Measurements from ENCODE around the gene MPZL3.
"Not testable (repeated sequence)": the region's sequence is repeated elsewhere in the genome, so short reads cannot be mapped to it uniquely, and the experiment has no call there.

The MPZL3 gene

DNA sequence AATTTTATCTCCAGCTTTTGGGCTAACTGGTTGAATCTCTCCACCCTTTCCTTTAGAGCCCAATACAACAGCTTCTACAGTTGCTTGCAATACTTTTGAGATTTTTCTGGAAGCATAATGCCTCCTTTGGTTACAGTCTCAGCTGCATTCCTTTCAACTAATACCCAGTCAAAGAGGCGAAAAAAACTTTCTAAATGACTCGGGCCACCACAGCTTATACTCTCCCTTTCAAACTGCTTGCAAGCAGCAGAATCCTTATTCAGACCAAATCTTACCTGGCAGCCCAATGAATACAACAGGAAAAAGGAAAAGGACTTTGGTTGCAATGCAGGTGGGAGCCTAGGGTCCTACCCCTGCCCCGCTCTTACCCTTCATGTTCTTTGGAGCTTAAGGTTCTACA lies 43.1 kb downstream of the MPZL3 start:
- DNase-seq, result no peak

DNA sequence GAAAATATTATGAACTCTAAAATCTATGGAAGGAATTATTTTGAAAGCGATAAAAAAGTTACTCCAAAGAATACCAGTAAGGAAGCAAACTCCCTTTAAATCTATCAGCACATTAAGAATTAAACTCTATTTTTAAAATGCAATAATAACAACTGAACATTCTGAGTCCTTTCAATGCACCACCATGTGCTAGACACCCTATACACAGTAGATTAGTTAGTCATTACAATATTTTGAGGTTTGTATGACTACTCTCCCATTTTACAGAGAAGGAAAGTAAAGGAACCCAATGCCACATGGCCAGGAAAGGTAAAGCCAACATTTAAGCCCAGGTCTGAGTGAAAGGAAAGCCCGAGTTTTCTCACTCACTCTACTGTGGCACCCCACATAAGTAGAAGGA lies 45.1 kb downstream of the MPZL3 start:
- DNase-seq, result no peak

DNA sequence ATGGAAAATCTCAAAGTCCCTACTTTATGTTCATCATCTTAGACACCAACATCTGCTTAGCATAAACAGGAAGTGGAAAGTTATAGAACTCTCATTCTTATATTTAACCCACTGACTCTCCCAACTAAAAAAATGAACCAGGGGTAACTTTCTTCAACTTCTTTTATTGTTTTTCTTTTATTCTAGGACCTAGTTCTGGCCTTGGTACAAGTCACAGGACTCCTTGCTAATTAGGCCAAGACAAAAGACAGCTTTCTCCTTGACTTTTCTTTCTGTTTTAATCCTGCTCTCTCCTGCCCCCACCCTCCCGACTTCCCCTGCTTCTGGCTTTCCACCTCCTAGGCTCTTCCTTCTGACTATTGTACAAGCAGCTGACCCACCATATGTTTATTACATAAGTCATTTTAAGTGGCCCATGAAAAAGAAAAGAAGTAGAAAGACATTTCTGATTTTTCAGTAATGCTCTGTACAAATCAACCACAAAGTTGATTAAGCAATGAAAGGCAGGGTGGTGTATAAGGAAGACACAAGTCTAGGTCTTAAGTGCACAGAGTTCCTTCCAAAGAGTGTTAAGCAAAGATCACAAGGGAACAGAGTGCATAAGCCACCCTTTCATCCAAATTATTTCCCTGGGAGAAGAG lies 45.7 kb downstream of the MPZL3 start:
- peak; percentile 65 for DNase-seq

DNA sequence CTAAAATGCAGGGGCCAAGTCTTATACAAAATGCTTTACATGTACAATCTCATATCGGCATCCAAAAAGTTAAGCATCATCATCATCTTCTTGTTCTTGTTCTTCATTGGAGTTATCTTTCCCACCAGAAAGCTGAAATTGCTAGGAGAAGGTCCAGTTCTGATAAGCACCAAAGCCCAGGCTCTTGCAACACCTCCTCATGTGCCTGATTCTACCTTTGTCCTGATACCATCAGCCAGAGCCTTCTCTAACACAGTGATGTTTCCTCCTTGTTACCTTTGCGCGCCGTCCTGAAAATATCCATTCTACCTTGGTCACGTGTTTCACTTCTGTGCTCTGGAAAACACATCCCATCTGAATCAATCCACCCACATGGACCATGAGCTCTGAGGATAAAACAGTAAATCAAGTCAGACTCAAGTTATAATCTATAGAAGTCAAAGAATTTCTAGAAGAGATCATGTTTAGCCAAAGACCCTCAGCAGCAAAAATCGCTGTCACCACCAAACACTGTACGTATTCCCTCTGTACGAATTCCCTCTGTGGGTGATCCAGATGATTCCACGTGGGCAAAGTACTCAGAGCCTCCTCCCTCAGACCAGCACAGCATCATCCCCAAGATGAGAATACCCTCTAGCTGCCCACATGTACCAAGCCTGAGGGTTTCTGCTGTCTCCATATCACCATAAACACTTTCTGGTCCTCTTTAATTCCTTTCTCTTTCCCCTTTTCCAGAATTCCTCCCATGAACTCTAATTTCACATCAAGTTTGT lies 46.4 kb downstream of the MPZL3 start:
- no peak for DNase-seq

DNA sequence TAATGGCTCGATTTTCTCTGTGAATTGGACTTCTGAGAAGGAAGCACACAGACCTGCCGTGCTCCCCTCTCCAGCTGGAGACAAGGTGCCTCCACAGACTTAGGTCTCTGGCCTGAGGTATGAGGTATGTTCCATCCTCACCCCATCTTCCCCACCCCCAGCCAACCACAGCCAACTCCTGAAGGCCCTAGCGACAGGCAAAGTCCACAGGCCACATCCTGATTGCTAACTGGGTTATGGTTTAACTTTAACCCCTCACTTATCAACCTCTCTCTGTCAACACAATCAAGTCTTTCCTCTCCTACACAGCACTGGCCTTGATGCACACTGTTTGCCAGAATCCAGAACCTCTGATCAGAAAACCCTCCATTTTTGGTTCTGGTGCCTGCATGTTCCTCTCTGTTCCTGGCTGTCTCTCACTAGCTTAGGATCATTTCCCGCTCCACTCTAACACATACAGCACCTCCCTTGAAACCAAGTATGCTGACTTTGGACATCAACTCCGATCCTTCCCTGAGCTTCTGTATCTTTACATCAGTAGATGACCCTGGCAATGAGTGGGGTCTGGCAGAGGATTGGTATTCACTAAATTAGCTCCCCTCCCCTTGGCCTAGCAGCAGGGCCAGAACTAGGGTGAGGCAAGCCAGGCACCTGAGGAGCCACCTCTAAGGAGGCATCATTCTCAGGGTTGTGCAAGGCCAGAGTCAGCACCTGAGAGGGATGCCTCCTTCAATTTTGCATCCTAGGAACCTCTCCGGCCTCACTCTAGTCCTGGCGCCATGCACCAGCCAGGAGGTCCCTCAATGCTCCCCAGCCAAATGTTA lies 49.4 kb downstream of the MPZL3 start:
- peak; percentile 58 for DNase-seq

DNA sequence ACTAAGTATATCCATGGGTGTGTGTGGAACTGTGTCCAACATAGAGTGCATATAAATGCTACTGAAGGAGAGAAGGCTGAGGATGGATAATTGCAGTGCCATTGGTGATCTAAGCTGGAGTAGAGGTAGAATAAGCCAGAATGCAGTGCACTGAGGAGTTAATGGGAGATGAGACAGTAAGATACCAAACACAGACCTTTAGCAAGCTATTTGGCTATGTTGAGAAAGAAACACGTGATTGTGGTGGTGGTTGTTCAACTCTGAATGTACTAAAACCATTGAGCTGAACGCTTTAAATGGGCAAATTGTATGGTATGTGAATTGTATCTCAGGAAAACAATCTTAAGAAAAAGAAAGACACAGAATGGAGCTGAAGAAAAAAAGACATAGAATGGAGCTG lies 50.2 kb downstream of the MPZL3 start:
- peak; percentile 39 for DNase-seq

DNA sequence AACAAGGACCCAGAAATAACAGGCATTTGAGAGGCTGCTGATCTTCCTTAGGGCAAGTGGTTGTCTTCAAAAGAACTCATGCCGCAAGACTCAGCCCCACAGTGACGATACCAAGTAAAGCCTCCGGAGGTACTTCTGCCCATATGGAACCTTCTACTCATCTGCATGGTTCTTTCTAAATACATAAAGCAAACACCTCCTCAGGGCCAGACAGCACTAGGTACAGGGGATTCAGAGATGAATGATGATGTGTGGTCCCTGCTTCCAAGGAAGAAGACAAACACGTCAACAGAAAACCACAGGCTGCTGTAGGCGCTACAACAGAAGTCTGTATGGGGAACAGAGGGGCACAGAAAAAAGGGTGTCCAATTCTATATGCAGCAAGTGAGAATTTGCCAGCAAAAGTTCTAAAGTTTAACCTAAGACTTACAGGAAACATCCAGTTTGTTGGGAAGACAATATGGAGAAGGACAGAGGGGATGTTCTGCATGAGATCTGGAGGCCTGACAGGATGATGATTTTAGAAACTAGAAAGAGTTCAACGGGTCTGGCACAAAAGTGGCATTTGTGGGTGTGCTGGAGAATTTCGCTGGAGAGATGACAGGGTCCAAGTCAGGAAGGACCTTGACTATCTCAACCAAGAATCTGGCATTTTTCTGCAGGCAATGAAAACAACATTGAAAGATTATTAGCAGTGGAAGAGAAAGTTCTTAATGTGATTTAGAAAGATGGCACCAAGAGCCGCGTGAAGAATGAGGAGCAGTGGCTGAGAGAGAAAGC lies 51.1 kb downstream of the MPZL3 start:
- no peak for DNase-seq

DNA sequence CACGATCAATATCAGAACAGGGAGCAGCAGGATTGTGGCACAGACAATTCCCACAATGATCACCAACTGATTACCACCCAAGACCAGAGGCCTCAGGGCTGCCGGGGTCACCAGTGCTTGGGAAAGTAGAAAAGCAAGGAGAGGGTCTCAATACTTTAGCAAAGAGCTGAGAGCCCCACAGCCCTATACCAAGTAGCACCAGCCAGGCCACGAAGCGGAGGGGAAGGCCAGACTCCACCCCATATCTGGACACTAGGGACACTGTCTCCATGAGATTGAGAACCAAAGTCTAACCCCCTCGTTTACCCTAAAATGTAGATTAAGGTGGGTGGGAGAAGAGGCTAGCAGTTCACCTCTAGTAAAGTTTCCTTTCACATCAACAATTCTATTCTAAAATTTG lies 51.7 kb downstream of the MPZL3 start:
- no peak for DNase-seq

DNA sequence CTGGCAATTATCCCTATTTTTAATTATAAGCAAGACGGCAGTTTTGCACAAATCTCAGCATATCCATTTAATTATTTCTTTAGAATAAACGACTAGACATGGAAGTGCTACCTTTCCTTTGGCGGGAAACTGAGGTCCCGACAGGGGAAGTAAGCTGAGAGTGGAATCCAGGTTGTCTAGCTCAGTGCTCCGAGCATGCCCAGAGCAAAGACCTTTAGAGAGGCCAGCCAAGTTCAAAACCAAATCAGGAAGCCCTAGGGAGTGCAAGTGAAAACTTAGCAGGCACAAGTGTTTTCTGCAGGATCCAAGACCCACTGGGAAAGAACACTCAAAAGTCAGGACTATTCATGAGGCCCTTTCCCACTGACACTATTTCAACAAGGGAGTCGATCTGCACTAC lies 53.0 kb downstream of the MPZL3 start:
- DNase-seq, result no peak

DNA sequence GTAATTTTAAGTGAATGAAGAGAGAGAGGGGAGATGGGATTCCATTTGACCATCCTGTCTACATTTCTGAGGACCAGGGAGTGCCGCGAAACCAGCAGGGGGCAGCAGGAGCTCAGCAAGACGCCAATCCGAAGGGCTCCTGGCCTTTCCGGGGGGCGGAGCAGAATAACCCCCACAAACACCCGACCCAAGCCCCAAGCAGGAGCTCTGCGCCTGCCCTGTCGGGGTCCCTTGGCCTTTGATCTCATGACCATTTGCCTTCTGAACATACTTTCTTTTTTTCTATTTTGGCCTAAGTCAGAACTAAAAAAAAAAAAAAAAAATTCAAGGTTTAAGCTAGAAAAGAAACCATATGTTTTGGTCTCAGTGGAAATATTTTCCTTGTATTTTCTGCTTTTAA lies 53.8 kb downstream of the MPZL3 start:
- DNase-seq, result peak; percentile 86

DNA sequence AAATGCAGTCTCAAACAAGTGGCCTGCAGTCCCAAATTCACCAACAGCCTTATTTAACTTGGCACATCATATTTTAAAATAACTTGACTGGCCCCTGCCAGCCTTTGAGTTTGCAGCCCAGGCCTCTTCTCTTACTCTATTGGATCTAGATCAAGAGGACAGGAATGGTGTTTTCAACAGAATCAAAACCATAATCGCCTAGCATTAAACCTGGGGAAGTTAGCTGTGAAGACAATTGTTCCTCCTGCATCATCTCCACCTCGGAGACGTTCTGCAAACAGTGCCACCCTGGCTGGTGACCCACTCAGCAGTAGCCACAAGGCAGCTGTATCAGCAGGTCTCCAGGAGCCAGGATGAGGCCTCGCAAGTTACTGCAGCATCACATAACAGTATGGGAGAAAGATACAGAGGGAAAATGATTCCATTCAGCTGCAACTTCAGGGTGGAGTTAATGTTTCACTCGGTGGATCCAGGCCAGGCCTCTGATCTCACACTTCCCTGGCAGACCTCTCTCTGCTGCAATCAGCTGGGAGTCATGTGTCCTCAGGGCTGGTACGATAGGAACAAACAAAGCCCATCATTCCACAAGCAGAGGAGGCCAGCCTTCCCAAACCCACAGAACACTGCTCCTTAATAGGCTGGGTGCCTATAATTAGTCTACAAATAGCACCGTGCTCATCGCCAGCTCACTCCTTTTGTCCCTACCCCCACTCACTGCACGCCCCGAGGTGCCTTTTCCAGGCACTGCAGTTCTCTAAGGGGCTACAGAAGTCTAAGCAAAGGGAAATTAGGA lies 57.1 kb downstream of the MPZL3 start:
- no peak for DNase-seq

DNA sequence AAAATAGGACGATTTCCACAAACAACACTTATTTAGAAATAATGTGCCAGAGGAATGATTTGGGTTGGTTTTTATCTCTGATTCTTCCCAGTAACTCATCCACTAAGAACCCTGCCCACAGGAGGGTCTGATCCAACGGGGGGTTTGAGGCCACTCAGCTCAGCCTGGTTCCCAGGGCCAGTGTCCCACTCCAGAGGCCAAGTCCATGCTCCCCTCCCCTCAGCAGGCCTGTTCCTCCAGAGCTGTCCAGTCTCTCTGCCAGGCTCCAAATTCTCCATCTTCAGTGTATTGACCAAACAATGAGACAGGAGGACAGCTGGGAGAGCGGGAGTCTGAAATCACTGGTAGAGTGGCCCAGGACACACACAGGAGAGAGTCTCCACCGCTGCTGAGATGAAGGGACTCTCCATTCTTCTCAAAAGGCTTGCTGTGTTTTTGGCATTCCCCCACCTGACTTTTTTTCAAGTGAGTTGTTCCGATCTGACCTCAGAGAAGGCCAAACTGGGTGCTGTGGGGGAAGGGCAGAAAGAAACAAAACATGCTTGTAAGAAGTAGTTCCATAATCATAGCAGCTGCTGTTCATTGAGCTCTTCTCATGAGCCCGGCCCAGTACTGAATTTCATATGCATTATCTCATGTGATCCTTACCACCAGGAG lies 58.1 kb downstream of the MPZL3 start:
- no peak for DNase-seq

DNA sequence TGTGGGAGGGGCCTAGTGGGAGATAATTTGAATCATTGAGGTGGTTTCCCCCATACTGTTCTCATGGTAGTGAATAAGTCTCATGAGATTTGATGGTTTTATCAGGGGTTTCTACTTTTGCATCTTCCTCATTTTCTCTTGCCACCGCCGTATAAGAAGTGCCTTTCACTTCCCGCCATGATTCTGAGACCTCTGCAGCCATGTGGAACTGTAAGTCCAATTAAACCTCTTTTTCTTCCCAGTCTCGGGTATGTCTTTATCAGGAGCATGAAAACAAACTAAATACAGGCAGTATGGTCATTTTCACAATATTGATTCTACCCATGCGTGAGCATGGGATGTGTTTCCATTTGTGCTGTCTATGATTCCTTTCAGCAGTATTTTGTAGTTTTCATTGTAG lies 59.3 kb downstream of the MPZL3 start:
- not testable (repeated sequence) for DNase-seq

DNA sequence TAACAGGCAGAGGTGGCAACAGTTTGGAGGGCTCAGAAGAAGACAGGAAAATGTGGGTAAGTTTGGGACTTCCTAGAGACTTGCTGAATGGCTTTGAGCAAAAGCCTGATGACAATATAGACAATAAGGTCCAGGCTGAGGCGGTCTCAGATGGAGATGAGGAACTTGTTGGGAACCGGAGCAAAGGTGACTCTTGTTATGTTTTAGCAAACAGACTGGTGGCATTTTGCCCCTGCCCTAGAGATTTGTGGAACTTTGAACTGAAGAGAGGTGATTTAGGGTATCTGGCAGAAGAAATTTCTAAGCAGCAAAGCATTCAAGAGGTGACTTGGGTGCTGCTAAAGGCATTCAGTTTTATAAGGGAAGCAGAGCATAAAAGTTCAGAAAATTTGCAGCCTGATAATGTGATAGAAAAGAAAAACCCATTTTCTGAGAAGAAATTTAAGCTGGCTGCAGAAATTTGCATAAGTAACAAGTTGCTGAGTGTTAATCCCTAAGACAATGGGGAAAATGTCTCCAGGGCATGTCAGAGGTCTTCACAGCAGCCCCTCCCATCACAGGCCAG lies 61.1 kb downstream of the MPZL3 start:
- not testable (repeated sequence) for DNase-seq

DNA sequence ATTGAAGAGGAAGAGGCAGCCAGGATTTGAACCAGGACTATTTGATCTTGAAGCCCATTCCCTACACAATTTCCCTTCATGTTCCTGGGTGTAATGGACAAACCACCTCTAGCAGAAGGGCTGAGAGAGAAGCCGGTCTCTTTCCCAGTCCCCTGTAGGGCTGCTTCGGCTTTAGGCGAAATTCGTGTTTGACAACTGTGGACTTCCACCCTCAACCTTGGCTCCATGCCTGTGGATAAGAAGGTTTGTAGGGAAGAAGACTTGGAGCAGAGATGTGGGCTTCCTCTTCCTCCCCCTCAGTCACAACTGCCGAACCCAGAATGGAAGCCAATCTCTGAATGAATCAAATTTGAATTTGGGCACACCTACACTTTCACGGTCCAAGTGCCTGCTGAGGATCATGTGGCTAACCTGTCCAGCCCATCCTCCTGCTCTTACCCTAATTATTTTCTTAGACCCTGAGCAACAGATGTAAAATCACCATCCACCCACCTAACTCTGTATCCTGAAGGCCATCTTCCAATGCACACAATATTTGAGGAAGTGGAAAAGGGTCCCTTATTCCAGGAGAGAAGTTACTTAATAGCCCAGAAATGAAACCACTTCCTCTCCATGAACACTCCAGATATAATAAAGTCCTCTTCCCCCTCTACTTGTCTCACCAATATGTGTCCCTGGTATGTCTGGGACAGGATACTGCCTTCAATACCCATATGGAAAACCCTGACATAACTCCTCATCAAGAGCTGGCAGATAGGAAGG lies 65.6 kb downstream of the MPZL3 start:
- no peak for DNase-seq

DNA sequence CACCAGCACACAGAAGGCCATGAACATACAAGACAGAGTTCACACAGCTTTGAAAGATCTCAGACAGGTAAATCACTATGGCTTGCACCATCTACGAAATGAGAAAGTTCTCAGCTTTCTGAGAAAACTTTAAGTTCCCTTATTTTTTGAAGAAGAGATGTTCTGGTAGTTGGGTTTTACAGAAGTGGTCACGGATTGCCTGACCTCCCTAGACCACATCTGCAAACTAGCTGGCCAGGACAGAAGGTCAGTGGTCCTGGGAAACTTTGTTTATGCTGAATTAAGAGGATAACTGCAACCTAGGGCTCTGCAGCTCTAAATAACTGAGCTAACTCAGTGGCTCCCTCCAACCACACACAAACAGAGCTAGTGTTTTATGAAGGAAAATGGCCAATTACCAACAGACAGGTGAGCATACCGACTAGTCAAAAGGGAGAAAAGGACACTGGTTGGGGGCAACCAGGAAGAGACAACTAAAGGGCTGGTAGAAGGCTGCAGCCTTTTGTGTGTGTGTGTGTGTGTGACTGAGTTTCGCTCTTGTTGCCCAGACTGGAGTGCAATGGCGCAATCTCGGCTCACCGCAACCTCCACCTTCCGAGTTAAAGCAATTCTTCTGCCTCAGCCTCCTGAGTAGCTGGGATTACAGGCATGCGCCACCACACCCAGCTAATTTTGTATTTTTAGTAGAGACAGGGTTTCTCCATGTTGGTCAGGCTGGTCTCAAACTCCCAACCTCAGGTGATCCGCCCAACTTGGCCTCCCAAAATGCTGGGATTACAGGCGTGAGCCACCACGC lies 67.2 kb downstream of the MPZL3 start:
- peak; percentile 32 for DNase-seq

DNA sequence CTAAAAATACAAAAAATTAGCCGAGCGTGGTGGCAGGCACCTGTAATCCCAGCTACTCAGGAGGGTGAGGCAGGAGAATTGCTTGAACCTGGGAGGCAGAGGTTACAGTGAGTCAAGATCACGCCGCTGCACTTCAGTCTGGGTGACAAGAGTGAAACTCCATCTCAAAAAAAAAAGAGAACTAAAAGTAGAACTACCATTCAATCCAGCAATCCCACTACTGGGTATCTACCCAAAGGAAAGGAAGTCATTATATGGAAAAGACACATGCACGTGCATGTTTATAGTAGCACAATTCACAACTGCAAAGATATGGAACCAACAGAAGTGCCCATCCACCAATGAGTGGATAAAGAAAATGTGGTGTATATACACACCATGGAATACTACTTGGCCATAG lies 68.5 kb downstream of the MPZL3 start:
- DNase-seq, result not testable (repeated sequence)

DNA sequence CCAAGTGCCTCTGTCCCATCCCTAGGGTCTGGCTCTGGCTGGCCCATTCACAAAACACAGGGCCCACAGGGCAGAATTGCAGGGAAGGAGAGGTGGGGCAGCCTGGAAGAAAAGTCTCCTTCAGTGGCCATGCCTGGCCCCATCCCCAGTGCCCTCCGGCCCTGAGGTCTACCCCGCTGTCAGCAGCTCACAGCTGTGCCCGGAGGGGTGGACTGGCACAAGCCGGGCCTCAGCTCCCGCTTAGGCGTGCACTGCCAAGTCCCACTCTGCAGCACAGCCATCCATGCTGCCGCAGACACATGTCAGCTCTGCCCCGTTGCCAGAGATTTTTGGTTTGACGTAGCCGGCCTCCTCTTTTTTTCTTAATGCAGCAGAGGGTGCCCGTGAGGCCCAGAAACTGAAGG lies 71.9 kb downstream of the MPZL3 start:
- DNase-seq, result peak; percentile 63

DNA sequence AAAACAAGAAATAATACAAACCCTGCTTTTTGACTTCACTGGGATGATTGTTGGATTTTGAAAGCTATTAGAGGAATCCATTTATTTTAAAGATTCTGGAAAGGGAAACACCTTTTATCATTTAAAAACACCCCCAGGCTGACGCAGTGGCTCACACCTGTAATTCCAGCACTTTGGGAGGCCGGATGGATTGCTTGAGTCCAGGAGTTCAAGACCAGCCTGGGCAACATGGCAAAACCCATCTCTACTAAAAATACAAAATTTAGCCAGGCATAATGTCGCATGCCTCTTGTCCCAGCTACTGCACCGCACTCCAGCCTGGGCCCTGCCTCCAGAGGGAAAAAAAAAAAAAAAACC lies 75.4 kb downstream of the MPZL3 start:
- DNase-seq, result no peak
